GM19023 (cell line): ENCODE data around the gene UBE2L6.
"Not testable (repeated sequence)": the region's sequence is repeated elsewhere in the genome, so short reads cannot be mapped to it uniquely, and the experiment has no call there.

ENCODE experiments used
- ATAC-seq: cut with Tn5 transposase; IDR thresholded peaks from one replicate; pipeline ENCODE4 v1.9.1; 2021; ENCODE audit warnings: mild to moderate bottlenecking, moderate library complexity; ENCODE audit not compliant: unreplicated experiment

UBE2L6 gene

GRCh38 chr11:57568330-57568766 is 876 bp upstream of the UBE2L6 start:
- peak; percentile 6 for ATAC-seq

- peak; percentile 11 for ATAC-seq
Measured at GRCh38 chr11:57566905-57567514, 462 bp downstream of the UBE2L6 start.

DNA sequence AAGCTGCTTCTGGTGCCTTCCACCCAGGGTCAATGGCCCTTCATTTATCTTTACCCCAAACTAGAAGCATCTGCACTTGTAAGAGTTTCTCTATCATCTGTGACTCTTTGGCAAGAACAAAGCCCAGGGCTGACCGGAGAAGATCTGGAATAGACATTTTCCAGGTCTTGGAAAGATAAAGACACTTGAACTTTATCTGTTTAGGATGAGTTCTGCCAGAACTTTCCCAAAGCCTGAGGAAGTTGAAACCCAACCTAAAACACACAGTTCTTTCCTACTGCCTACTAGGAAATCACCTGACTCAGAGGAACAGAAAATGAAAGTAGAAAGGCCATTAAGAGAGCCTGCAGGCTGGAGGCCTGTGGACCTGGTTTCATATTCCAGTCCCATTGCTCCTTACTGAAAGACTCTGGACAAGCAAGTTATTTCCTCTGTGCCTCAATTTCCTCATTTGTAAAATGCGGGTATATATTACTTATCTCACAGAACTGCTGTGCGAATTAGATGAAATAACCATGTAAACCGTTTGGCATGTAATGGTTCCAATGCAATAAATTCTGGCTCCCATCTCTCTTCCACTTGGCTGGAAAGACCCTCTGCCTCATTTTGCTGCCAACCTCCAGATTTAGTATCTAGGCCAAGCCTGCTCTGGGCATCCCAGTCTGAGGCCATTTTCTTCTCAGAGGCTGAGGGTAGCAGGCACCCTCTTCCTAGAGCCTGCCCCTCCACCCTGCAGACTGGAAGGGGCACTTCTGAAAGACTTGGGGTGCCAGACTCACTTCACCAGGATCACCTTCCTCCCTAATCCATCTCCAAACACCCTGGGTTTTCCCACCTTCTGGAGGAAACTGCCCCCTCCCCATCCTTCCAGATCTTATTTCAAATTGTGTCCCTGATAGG is 1.2 kb downstream of the UBE2L6 start:
- peak; percentile 43 for ATAC-seq

- ATAC-seq: no peak
Measured at GRCh38 chr11:57562596-57562995, 4.9 kb downstream of the UBE2L6 start.

GRCh38 chr11:57560146-57560545 is 7.3 kb downstream of the UBE2L6 start:
- ATAC-seq: no peak

DNA sequence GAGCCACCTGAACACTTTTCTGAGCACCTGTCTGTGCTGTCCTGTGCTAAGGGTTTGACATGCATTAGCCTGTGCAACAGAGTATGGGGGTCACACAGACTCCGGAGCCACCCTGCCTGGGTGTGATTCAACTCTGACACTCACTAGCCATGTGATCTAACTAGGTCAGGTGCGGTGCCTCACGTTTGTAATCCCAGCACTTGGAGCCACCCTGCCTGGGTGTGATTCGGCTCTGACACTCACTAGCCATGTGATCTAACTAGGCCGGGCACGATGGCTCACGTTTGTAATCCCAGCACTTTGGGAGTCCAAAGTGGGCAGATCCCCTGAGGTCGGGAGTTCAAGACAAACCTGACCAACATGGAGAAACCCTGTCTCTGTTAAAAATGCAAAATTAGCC is 11.4 kb downstream of the UBE2L6 start:
- ATAC-seq: no peak

DNA sequence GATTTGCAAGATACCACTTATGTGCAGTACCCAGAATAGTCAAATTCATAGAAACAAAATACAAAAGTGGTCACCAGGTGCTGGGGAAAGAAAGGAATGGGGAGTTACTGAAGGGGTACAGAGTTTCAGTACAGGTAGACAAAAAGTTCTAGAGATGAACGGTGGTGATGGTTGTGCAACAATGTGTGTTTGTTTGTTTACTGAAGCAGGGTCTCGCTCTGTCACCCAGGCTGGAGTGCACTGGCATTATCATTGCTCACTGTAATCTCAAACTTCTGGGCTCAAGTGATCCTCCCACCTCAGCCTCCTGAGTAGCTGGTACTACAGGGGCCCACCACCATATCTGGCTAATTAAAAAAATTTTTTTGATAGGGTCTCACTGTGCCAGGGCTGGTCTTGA is 12.1 kb downstream of the UBE2L6 start:
- ATAC-seq: no peak

DNA sequence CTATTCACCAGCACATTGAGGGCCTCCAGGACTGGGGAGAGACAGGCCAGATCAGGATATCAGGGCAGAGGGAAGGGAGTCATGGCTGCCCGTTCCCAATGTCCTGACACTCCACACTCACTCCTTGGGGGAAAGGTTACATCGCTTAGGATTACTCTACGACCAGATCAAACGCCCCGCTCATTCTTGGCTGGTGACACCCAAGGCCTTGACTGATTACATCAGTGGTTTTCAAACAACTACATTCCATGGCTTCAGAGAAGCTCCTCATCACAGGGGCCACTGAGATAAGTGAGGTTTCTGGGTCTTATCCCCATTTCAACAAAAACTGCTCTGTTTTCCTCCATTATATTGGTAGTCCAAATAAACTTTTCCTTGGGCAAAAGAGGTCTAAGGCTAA is 15.0 kb downstream of the UBE2L6 start:
- ATAC-seq: no peak

DNA sequence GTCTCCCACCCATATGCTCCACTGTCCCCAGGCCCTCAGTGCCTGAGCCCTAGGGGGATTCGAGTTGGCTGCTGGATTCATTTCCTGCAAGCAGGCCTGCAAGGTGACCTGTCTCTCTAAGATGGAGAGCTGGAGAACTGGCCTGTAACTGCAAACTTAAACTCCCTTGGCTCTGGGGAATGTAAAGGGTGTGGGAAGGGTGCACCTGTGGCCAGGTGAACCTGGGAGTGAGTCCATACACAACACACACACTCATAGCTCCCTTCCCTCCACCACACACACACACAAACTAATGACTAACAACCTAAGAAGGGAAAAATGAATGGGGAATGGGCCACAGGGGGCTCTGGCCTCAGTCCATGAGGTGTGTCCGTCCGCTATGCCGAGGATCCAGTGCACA is 15.5 kb downstream of the UBE2L6 start:
- ATAC-seq: no peak

DNA sequence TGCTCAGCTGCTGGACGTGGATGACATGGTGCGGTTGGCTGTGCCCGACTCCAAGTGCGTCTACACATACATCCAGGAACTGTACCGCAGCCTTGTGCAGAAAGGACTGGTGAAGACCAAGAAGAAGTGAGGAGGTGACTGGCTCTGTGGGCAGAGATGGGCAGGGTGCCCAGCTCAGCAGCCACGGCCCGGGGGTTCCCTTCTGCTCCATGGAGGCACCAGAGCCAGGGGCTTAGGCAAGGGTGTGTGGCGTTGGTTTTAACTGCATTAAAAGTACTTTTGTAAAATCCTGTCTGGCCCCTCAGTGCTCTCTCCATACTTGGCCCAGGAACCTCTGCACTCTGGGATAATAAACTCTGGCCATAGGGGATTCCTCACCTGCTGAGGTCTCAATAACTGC is 17.5 kb downstream of the UBE2L6 start:
- no peak for ATAC-seq

- ATAC-seq: peak; percentile 87
Measured at GRCh38 chr11:57547854-57548377, 19.6 kb downstream of the UBE2L6 start.

- ATAC-seq: peak; percentile 68
Measured at GRCh38 chr11:57546869-57547475, 20.5 kb downstream of the UBE2L6 start.

GRCh38 chr11:57546451-57546850 is 21.0 kb downstream of the UBE2L6 start:
- ATAC-seq: no peak

- ATAC-seq: no peak
Measured at GRCh38 chr11:57545883-57546282, 21.6 kb downstream of the UBE2L6 start.

DNA sequence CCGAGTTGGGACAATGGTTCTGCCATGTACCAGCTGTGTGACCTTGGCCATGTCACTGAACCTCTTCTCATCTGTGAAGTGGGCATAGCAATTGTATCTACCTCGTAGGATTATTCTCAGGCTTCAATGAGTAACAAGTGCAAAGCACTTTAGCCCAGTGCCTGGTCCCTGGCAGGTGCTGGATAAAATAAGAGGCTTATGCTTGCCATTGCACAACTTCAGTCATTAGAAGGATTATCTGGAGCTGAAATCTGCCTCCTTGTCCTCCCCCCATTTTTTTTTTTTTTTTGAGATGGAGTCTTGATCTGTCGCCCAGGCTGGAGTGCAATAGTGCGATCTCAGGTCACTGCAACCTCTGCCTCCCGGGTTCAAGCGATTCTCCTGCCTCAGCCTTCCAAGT is 22.9 kb downstream of the UBE2L6 start:
- ATAC-seq: no peak

- ATAC-seq: no peak
Measured at GRCh38 chr11:57543593-57543992, 23.9 kb downstream of the UBE2L6 start.

GRCh38 chr11:57542582-57542981 is 24.9 kb downstream of the UBE2L6 start:
- ATAC-seq: no peak

DNA sequence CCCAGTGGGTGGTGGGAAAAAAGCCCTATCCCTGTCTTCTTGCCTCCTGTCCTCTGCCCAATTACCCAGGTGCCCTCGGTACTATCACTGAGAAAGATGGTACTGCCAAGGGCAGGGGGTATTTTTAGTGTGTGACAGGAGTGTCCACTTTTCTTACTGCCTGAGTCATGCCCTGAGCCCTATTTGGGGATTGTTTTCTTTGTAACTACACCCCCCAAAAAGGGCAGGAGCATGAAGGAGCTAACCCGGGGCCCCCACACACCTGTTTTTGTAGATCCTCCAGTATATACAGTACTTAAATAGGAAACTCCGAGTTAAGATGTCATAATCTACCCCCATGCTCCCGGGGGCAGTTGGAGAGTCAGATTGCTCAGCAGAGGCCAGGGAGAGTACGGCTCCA is 26.3 kb downstream of the UBE2L6 start:
- ATAC-seq: no peak

- ATAC-seq: no peak
Measured at GRCh38 chr11:57539342-57539741, 28.1 kb downstream of the UBE2L6 start.

- no peak for ATAC-seq
Measured at GRCh38 chr11:57536947-57537619, 30.4 kb downstream of the UBE2L6 start, which contains the start of gene SMTNL1. SMTNL1 (plus strand) TSS chr11:57537595; CDS start chr11:57542643, 5,048 bp downstream.

DNA sequence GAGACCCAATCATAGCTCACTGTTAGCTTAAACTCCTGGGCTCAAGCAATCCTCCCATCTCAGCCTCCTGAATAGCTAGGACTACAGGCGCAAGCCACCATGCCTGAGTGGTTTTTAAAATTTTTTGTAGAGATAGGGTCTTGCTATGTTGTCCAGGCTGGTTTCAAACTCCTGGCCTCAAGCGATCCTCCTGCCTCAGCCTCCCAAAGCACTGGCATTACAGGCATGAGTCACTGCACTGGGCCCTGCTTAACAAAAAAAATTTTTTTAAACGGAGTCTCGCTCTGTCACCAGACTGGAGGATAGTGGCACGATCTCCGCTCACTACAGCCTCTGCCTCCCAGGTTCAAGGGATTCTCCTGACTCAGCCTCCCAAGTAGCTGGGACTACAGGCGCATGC is 33.0 kb downstream of the UBE2L6 start:
- not testable (repeated sequence) for ATAC-seq
